Erythroblast (primary cell): Measurements from ENCODE around the gene CACNA1H.

ENCODE experiments used
- GATA1 ChIP-seq: IDR thresholded peaks from 2 replicates; pipeline ENCODE4 v1.6.1; 2011; ENCODE audit warnings: low read depth, mild to moderate bottlenecking, control low read depth, low read length, moderate library complexity
- POLR2A ChIP-seq: IDR thresholded peaks from 2 replicates; pipeline ENCODE4 v1.6.1; 2011; ENCODE audit warnings: mild to moderate bottlenecking, low read length

DNA sequence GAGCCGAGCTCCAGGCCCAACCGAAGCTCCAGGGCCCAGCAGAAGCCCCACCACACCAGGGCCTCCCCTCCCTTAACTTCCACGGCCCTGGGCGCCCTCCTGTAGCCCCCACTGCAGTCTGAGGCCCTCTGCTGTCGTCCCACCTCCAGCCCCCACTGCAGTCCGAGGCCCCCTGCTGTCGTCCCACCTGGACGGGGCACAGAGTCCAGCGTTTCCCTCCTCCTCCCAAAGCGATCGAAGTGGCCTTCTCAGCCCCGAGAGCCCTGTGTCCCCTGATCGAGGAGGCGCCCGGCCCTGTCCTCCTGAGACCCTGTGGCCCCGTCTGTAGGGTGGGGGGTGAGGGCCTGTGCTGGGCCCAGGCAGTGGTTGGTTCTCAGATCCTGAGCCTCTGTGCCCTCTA is 25.8 kb upstream of the CACNA1H start:
- TF ChIP-seq POLR2A = no peak
- TF ChIP-seq GATA1 = no peak
